Measurements from ENCODE around the gene CCDC97. TPM values are rescaled to one million over a fixed set of nuclear protein-coding genes. Genes with fewer than 3 reads are reported as not detected.
A peak's percentile ranks its signal among the peaks of the same experiment; 100 is the strongest.

CCDC97 gene
- polyA plus RNA-seq, 1 of the 3 experiments (the other 2 are of a cell fraction), result 9.6 TPM

GRCh38 chr19:41322451-41322850 lies 12.5 kb downstream of the CCDC97 start:
- peak overlapping the region; percentile 87; the same call in 1 of the 2 replicates for H3K9ac ChIP-seq
- H3K4me2 ChIP-seq, result peak overlapping the region; percentile 82
- peaks cover 51% of the 10 kb centered on the region; the same call in 1 of the 2 replicates for H3K79me2 ChIP-seq (ENCODE audit: insufficient read depth)
- DNase-seq, result no peak
- H3F3A ChIP-seq (replicated peaks; ENCODE audit: insufficient read depth), result peaks cover 57% of the 10 kb centered on the region
- WGBS (ENCODE audit: low lambda C conversion rate), result 98% methylated on average over 10 of the region's 11 CpGs
- no peaks in the 10 kb centered on the region for H3K9me2 ChIP-seq
- H3K27me3 ChIP-seq (ENCODE audit: insufficient read depth), result no peaks in the 10 kb centered on the region
- no peak for TF ChIP-seq CTCF (IDR thresholded peaks at IDR 0.05)
- no peak for TF ChIP-seq USF1 (IDR thresholded peaks at IDR 0.05; ENCODE audit: borderline replicate concordance, low read depth)
- TF ChIP-seq EP300 (IDR thresholded peaks at IDR 0.05; ENCODE audit: borderline replicate concordance in 1 of 2, low read depth in 1 of 2, low read length in 1 of 2), result no peak
- no peak for TF ChIP-seq IRF3 (IDR thresholded peaks at IDR 0.05; ENCODE audit: low read depth, low read length)
- no peak for TF ChIP-seq USF2 (IDR thresholded peaks at IDR 0.05; ENCODE audit: borderline replicate concordance, low read depth, low read length)
- CTCF ChIA-PET, result interaction anchor here (0.7 to 6.9 kb wide), 20 partner anchors 9 to 117 kb away, joined by 3 to 54 read pairs (median 4); partner anchors contain the start of genes B9D2, DMAC2 and TGFB1
- peaks cover 20 to 29% of the 10 kb centered on the region in 2 experiments for H3K36me3 ChIP-seq (replicated peaks in 1 of 2; ENCODE audit: control insufficient read depth in 1 of 2, insufficient read depth in 2 of 2, low read length in 1 of 2)
- H4K20me1 ChIP-seq (ENCODE audit: insufficient read depth), result no peaks in the 10 kb centered on the region
- H2AFZ ChIP-seq (ENCODE audit: low read depth), result no peak overlapping the region
- POLR2A ChIA-PET, result no interaction called here
- no peaks in the 10 kb centered on the region for H3K9me3 ChIP-seq
- peak overlapping the region; percentile 75 to 100 for H3K27ac ChIP-seq (ENCODE audit: low read depth in 2 of 2, low read length in 1 of 2)
- peaks cover 53% of the 10 kb centered on the region in 2 experiments for H3K4me1 ChIP-seq (ENCODE audit: control insufficient read depth in 1 of 2, insufficient read depth in 2 of 2, low read depth in 1 of 2, low read length in 1 of 2)
- no peak overlapping the region for H3K4me3 ChIP-seq (ENCODE audit: low read depth in 2 of 2, low read length in 1 of 2)

GRCh38 chr19:41323023-41323422 lies 13.1 kb downstream of the CCDC97 start:
- H3K36me3 ChIP-seq (replicated peaks in 1 of 2; ENCODE audit: control insufficient read depth in 1 of 2, insufficient read depth in 2 of 2, low read length in 1 of 2), result peaks cover 20 to 24% of the 10 kb centered on the region in 2 experiments
- no peaks in the 10 kb centered on the region for H3K9me2 ChIP-seq
- H3K79me2 ChIP-seq (ENCODE audit: insufficient read depth), result peaks cover 54% of the 10 kb centered on the region; the same call in 1 of the 2 replicates
- H3K4me1 ChIP-seq (ENCODE audit: control insufficient read depth in 1 of 2, insufficient read depth in 2 of 2, low read depth in 1 of 2, low read length in 1 of 2), result peaks cover 53 to 59% of the 10 kb centered on the region in 2 experiments
- ChIA-PET CTCF (interaction anchor here (0.7 to 6.9 kb wide), 7 partner anchors 10 to 117 kb away, joined by 3 to 54 read pairs (median 5); partner anchors contain the start of genes DMAC2 and TGFB1), POLR2A (no interaction called here)
- peak overlapping the region; percentile 82 for H3K4me2 ChIP-seq
- 37% methylated on average over 7 of the region's 7 CpGs for WGBS (ENCODE audit: low lambda C conversion rate)
- peak overlapping the region; percentile 75 to 100 for H3K27ac ChIP-seq (ENCODE audit: low read depth in 2 of 2, low read length in 1 of 2)
- peak overlapping the region in 1 of 2 experiments; percentile 43; a peak in 2 of 4 replicates for H3K4me3 ChIP-seq (ENCODE audit: low read depth in 2 of 2, low read length in 1 of 2)
- DNase-seq, result no peak
- no peaks in the 10 kb centered on the region for H4K20me1 ChIP-seq (ENCODE audit: insufficient read depth)
- no peak overlapping the region for H2AFZ ChIP-seq (ENCODE audit: low read depth)
- no peaks in the 10 kb centered on the region for H3K9me3 ChIP-seq
- TF ChIP-seq JUND (IDR thresholded peaks at IDR 0.05) (no peak), MXI1 (IDR thresholded peaks at IDR 0.05; ENCODE audit: low read depth, low read length) (no peak), RXRA (IDR thresholded peaks at IDR 0.05; ENCODE audit: borderline replicate concordance, low read depth) (no peak), EZH2phosphoT487 (IDR thresholded peaks at IDR 0.05; ENCODE audit: borderline replicate concordance, low read depth) (no peak), MAX (IDR thresholded peaks at IDR 0.05; ENCODE audit: low read depth) (no peak), GATA2 (CRISPR knock-in tag; IDR thresholded peaks at IDR 0.05) (no peak), FOSL2 (IDR thresholded peaks at IDR 0.05; ENCODE audit: borderline replicate concordance, low read depth) (no peak)
- H3K9ac ChIP-seq, result peak overlapping the region; percentile 87
- H3K27me3 ChIP-seq (ENCODE audit: insufficient read depth), result no peaks in the 10 kb centered on the region
- H3F3A ChIP-seq (replicated peaks; ENCODE audit: insufficient read depth), result peaks cover 56% of the 10 kb centered on the region

Measured in SK-N-SH (cell line).